Breast epithelium (tissue), 4 donors: ENCODE results near the gene SDCBP2. TPM values are rescaled to one million over a fixed set of nuclear protein-coding genes. Genes with fewer than 3 reads are reported as not detected.

Source experiments
- DNase-seq, 2 donors: peaks; one replicate each; pipeline ENCODE4 v3.0.0-alpha.2; 2019; ENCODE audit warnings: low spot score in 2 of 2
- H3K27ac ChIP-seq, 2 donors: fragments of 200-600 bp; sonication (generic) in 1 of 2; one replicate each; pipeline ENCODE4 v1.5.1; 2016 to 2019; ENCODE audit warnings: mild to moderate bottlenecking in 1 of 2
- H3K27me3 ChIP-seq, 2 donors: fragments of 200-600 bp; sonication (generic) in 1 of 2; one replicate each; pipeline versions ENCODE4 v1.5.1 to v1.6.0; 2017 to 2019; ENCODE audit warnings: control low read depth in 1 of 2, mild to moderate bottlenecking in 1 of 2
- H3K36me3 ChIP-seq: fragments of 200-600 bp; one replicate; pipeline ENCODE4 v1.5.1; 2019
- H3K4me1 ChIP-seq, 2 donors: fragments of 200-600 bp; sonication (generic); one replicate each; pipeline ENCODE4 v1.5.1; 2016 to 2019; ENCODE audit warnings: control low read depth in 1 of 2
- H3K4me3 ChIP-seq, 3 donors: fragments of 200-600 bp; sonication (generic); 1 replicate in 2 of 3; 2 replicates in 1 of 3; pipeline ENCODE4 v1.5.1; 2016 to 2019; ENCODE audit warnings: mild to moderate bottlenecking in 3 of 3, moderate library complexity in 2 of 3
- H3K9me3 ChIP-seq, 2 donors: fragments of 200-600 bp; sonication (generic) in 1 of 2; one replicate each; pipeline ENCODE4 v1.5.1; 2016 to 2019; ENCODE audit warnings: control low read depth in 1 of 2
- CTCF ChIP-seq, 3 donors: fragments of 450-650 bp; IDR thresholded peaks; one replicate each; pipeline ENCODE4 v1.5.1; 2016 to 2017; ENCODE audit warnings: antibody characterized with exemption in 3 of 3, mild to moderate bottlenecking in 3 of 3, moderate library complexity in 3 of 3
- POLR2A ChIP-seq: fragments of 450-650 bp; IDR thresholded peaks from one replicate; pipeline ENCODE4 v1.6.1; 2016; ENCODE audit warnings: antibody characterized with exemption, mild to moderate bottlenecking, moderate library complexity
- POLR2AphosphoS5 ChIP-seq, 3 donors: sonication (generic); formaldehyde crosslinking; IDR thresholded peaks; one replicate each; pipeline ENCODE4 v1.6.1; 2017; ENCODE audit warnings: antibody characterized with exemption in 3 of 3
- intact Hi-C: fragments of 100-400 bp; cut with DNase I; formaldehyde crosslinking; loops from one replicate; pipeline ENCODE4 v1.15.1; 2023; ENCODE audit warnings: low total_unique reads
- total RNA-seq, 3 donors: library from RNA; depleted of rRNA; stranded (reverse); fragments of >200 nt; gene quantifications; one replicate each; pipeline ENCODE4 v1.1.0, GENCODE V29; 2016

SDCBP2 gene
- total RNA-seq, 3 donors from 2014 or later = 5.0 to 10.8 (median 9.8) TPM

- no peaks in the 10 kb centered on the region for H3K4me1 ChIP-seq
- intact Hi-C loops = no loop called here
- no peaks in the 10 kb centered on the region for H3K27me3 ChIP-seq
- TF ChIP-seq POLR2AphosphoS5 (IDR thresholded peaks at IDR 0.05) (no peak), POLR2A (no peak), CTCF (IDR thresholded peaks at IDR 0.05) (no peak)
- no peak for DNase-seq
- H3K9me3 ChIP-seq = no peaks in the 10 kb centered on the region
- no peak overlapping the region for H3K27ac ChIP-seq
- H3K36me3 ChIP-seq = no peaks in the 10 kb centered on the region
- H3K4me3 ChIP-seq = no peak overlapping the region
Measured at GRCh38 chr20:1272368-1273100, 56.4 kb downstream of the SDCBP2 start.

- H3K36me3 ChIP-seq = no peaks in the 10 kb centered on the region
- H3K27ac ChIP-seq = no peak overlapping the region
- H3K27me3 ChIP-seq = no peaks in the 10 kb centered on the region
- intact Hi-C loops = no loop called here
- no peaks in the 10 kb centered on the region for H3K9me3 ChIP-seq
- no peak for DNase-seq
- no peak overlapping the region for H3K4me3 ChIP-seq
- TF ChIP-seq POLR2AphosphoS5 (IDR thresholded peaks at IDR 0.05) (no peak), CTCF (IDR thresholded peaks at IDR 0.05) (no peak)
- H3K4me1 ChIP-seq = no peaks in the 10 kb centered on the region
Measured at GRCh38 chr20:1269850-1270249, 59.1 kb downstream of the SDCBP2 start.

- DNase-seq = no peak
- Histone ChIP-seq H3K36me3 (no peaks in the 10 kb centered on the region), H3K4me3 (no peak overlapping the region), H3K27ac (no peak overlapping the region), H3K27me3 (no peaks in the 10 kb centered on the region), H3K9me3 (no peaks in the 10 kb centered on the region), H3K4me1 (no peaks in the 10 kb centered on the region)
- no peak for TF ChIP-seq POLR2AphosphoS5 (IDR thresholded peaks at IDR 0.05)
- no peak for TF ChIP-seq CTCF (IDR thresholded peaks at IDR 0.05)
- no peak for TF ChIP-seq POLR2A
- intact Hi-C loops = no loop called here
Measured at GRCh38 chr20:1269235-1269634, 59.7 kb downstream of the SDCBP2 start.

DNA sequence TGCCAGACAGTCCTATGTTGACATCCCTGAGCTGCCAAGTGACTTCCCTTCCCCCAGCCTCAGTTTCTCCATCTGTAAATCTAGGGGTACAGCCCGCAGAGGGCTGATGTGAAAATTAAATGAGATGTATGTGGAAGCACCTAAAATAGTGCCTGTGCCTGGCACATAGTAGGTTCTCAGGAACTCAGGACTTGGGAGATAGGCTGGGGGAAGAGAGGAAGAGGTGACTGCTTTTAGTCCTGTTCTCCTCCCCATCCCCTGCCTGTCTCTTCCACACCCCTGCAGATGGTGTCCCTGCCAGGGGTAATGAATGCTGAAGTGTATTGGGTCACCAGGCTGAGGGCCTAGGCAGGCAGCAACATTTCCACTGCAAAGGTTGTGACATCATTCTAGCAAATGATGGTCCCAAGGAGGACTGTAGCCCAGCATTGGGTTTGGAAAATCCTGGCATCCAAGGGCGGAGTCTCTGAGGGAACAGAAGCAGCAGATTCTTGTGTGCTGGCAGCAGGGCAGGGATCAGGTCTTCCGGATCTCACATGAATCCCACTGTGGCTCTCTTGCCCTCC is 61.0 kb downstream of the SDCBP2 start:
- no peak overlapping the region for H3K27ac ChIP-seq
- TF ChIP-seq POLR2A = no peak
- TF ChIP-seq CTCF (IDR thresholded peaks at IDR 0.05) = no peak
- no peak for TF ChIP-seq POLR2AphosphoS5 (IDR thresholded peaks at IDR 0.05)
- intact Hi-C loops = no loop called here
- DNase-seq = no peak
- H3K36me3 ChIP-seq = no peaks in the 10 kb centered on the region
- H3K4me1 ChIP-seq = no peaks in the 10 kb centered on the region
- no peaks in the 10 kb centered on the region for H3K27me3 ChIP-seq
- no peak overlapping the region for H3K4me3 ChIP-seq
- H3K9me3 ChIP-seq = no peaks in the 10 kb centered on the region

GRCh38 chr20:1267161-1267560 is 61.8 kb downstream of the SDCBP2 start:
- no peaks in the 10 kb centered on the region for H3K36me3 ChIP-seq
- no peak overlapping the region for H3K27ac ChIP-seq
- no peaks in the 10 kb centered on the region for H3K27me3 ChIP-seq
- peak overlapping the region in 1 of 3 donors; percentile 97 for H3K4me3 ChIP-seq
- no peaks in the 10 kb centered on the region for H3K4me1 ChIP-seq
- no peak for TF ChIP-seq POLR2A
- no peak for TF ChIP-seq CTCF (IDR thresholded peaks at IDR 0.05)
- TF ChIP-seq POLR2AphosphoS5 (IDR thresholded peaks at IDR 0.05) = no peak
- intact Hi-C loops = no loop called here
- H3K9me3 ChIP-seq = no peaks in the 10 kb centered on the region
- no peak for DNase-seq
